Measurements from ENCODE around the gene ARHGEF40.

Gene ARHGEF40

DNA sequence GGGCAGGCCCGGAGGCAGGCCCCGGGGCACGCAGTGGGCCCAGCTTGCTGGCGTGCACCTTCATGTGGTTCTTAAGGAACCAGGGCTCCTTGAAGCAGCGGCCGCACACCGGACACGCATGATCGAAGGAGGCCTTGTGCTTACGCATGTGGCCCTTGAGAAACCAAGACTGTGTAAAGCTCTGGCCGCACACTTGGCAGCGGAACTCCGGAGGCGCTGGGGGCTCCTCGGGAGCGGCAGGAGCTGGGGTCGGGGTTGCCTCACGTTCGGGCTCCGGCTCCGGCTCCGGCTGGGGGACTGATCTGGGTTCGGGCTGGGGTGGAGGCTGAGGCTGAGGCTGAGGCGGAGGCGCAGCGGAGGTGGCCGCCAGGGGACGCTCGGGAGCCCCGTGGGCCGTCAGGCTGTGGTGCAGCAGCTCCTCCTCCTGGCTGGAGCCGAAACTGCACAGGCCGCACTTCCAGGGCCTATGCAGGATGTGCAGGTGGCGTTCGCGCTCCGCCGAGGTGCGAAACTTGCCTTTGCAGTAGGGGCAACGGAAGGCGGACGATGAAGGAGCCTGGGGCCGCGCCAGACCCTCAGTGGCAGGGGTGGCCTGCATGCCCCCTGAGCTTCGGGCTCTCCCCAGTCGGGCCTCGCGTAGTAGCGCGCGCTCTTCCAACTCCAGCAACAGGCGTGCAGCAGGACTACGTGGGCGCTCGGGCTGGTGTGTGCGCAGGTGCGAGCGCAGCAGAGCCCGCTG is 22.3 kb downstream of the ARHGEF40 start:
- no peak overlapping the region for H3K27ac ChIP-seq
- TF ChIP-seq ZFX (IDR thresholded peaks at IDR 0.05), result no peak
- TF ChIP-seq, protein P1, sequence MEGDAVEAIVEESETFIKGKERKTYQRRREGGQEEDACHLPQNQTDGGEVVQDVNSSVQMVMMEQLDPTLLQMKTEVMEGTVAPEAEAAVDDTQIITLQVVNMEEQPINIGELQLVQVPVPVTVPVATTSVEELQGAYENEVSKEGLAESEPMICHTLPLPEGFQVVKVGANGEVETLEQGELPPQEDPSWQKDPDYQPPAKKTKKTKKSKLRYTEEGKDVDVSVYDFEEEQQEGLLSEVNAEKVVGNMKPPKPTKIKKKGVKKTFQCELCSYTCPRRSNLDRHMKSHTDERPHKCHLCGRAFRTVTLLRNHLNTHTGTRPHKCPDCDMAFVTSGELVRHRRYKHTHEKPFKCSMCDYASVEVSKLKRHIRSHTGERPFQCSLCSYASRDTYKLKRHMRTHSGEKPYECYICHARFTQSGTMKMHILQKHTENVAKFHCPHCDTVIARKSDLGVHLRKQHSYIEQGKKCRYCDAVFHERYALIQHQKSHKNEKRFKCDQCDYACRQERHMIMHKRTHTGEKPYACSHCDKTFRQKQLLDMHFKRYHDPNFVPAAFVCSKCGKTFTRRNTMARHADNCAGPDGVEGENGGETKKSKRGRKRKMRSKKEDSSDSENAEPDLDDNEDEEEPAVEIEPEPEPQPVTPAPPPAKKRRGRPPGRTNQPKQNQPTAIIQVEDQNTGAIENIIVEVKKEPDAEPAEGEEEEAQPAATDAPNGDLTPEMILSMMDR (conservative IDR thresholded peaks at IDR 0.05), result peak; percentile 100

DNA sequence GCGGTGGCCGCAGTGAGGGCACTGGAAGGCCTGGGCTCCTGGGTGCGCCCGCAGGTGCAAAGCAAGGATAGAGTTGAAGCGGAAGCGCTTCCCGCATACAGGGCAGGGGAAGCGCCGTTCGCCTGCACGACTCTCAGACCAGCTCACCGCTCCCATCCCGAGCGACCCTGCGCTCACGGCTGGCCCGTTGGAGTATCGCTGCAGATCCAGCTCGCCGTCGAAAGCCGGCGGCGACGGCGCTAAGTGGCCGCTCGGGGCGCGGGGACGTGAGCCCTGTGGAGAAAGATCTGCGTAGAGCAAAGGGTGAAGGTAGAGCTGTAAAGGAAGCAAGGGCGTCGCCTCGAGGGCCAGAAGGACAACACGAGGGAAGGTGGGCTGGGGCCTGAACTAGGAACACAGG is 22.9 kb downstream of the ARHGEF40 start:
- TF ChIP-seq ZFX (IDR thresholded peaks at IDR 0.05), result no peak
- TF ChIP-seq, protein P1 (conservative IDR thresholded peaks at IDR 0.05), result no peak
- H3K27ac ChIP-seq, result no peak overlapping the region

DNA sequence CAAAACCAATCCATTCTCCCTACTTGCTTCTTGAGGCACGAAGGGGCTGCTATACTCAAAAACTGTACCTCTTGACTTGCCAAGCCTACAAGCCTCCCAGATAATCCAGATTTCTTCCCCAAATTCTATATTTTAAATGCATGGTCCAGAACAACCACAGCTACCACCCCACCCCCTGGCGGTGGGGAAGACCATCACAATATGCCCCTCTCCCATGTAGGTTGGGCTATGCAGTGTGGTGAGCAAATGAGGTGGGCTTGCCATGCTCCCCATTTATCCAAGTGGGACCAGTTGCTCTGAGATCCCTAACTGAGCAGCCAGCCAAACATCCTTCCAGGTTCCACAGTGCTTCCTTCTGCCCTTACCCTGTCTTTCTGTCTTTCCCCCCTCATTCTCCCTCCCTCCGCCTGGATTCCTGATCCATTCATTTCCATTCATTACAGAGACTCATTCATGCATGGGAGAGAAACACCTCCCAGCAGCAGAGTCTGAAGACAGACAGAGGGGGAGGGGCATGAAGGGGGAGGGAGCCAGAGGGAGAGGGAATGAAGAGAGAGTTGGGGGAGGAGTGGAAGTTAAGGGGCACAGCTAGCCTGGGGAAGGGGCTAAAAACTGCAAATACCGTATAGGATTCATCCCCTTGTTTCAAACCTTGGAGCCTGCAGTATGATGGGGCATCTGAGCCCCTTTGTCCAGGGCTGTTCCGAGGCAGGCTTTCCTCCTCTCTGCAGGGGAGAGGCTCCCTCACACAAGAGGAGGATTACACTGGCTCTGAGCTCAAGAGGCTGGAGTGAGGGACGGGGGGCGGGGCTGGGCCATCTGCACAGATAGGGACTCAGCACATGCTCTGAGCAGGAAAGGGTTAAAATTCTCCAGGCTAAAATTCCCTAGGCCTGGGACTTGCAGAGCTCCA is 23.9 kb downstream of the ARHGEF40 start:
- no peak overlapping the region for H3K27ac ChIP-seq
- TF ChIP-seq, protein P1 (conservative IDR thresholded peaks at IDR 0.05), result no peak
- no peak for TF ChIP-seq ZFX (IDR thresholded peaks at IDR 0.05)

DNA sequence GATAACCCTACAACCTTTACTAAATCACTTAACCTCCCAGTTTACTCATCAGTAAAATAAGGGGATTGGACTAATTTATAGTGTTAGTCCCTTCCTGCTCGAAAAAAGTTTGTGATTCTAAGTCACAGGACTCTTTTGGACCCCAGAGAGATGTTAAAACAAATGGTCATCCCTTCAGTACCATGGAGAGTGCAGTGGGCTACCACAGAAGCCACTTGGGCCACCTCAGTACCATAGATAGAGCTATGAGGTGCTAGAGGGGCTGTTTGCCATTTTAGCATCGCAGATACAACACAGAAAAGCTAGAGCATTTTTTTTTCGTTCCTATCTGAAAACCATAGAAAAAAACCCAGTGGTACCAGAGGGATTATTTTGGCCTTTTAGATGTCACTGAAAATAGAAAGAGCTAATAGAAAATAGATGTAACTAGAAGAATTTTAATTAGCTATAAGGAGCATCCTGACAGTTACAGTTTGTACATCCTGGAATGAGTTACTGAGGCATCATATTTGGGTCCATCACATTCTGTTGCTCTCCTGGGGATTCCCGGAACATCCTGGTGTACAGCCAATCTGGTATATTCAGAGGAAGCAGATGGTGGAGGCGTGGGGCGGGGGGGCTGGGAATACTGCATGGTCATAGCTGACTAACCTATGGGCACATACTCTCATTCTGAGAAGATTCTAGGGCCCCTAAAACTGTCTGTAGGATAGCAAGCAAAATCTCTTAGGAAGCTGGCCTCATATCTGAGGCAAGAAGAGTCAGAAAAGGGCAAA is 25.5 kb downstream of the ARHGEF40 start:
- H3K27ac ChIP-seq, result no peak overlapping the region
- no peak for TF ChIP-seq ZFX (IDR thresholded peaks at IDR 0.05)
- TF ChIP-seq, protein P1 (conservative IDR thresholded peaks at IDR 0.05), result no peak

DNA sequence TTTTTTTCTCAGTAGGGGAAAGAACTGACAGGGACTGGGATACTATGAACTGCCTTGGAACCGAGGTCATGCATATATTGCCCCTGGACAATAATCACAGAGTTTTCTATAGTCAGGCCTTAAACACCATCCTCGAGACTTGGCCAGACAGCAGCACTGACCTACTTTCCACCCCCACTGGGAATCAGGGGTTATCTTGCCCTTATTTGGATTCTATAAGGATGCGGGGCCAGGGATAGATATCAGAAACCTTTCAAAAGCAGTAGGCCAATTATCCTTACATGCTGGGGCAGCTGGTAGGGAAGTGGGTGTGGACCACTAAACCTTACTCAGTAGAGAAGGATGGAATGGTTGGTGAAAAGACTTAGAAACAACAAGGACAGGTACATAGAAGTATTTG is 26.3 kb downstream of the ARHGEF40 start:
- TF ChIP-seq, protein P1 (conservative IDR thresholded peaks at IDR 0.05), result no peak
- no peak for TF ChIP-seq ZFX (IDR thresholded peaks at IDR 0.05)
- no peak overlapping the region for H3K27ac ChIP-seq

DNA sequence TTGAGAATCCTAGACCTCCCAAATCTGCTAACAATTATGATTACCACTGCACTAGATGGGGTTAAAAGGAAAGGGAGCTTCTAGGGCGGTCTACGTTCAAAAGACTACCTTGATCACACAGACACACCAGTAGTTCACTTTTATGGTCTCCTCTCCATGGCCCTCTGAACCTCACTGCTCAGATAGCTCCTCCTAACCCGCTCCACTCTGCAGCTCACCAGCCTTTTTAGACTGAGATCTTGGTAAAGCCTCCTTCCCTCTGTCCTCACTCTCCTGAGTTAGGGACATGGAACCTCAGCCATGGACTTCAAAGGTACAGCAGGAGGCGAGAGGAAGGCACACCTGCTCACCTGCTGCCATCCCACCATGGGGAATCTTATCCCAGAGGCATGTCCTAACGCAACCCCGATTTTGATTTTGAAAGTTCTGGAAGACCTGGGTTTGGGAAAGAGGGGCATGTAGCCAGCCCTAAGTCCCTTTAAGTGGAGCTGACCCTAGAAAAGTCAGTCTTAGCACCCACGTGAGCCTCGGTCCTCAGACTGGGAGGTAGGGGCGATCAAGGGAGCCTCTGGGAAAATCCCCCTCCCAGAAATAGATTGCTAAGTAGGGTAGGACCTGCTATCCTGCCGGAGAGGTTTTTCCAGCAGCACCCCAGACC is 27.0 kb downstream of the ARHGEF40 start:
- TF ChIP-seq ZFX (IDR thresholded peaks at IDR 0.05), result no peak
- TF ChIP-seq, protein P1 (conservative IDR thresholded peaks at IDR 0.05), result no peak
- no peak overlapping the region for H3K27ac ChIP-seq
